ENCODE measurements around the gene ENTHD1.

Gene ENTHD1

DNA sequence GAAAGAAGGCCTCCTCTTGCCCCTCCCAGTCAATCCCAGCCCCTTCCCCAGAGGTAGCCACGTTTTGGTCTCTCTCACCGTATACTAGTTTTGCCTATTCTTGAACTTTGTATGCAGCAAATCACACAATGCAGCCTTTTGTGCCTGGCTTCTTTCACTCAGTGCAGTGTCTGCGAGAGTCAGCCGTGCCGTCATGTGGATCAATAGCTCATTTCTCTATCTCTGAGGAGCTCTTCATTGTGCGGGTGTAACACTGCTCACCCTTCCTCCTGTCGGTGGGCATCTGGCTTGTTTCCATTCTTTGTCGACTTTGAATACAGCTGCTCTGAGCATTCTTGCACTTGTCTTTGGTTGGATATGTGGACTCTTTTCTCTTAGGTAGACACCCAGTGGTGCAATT lies 176.5 kb downstream of the ENTHD1 start:
- no peak for TF ChIP-seq CTCF (conservative IDR thresholded peaks at IDR 0.05; ENCODE audit: low read depth, low read length)
- DNase-seq (ENCODE audit: low read depth): no peak
- H3K4me3 ChIP-seq (ENCODE audit: low read length): no peak overlapping the region

GRCh38 chr22:39716534-39716933 lies 177.0 kb downstream of the ENTHD1 start:
- no peak for DNase-seq (ENCODE audit: low read depth)
- TF ChIP-seq CTCF (conservative IDR thresholded peaks at IDR 0.05; ENCODE audit: low read depth, low read length): no peak
- H3K4me3 ChIP-seq (ENCODE audit: low read length): no peak overlapping the region

DNA sequence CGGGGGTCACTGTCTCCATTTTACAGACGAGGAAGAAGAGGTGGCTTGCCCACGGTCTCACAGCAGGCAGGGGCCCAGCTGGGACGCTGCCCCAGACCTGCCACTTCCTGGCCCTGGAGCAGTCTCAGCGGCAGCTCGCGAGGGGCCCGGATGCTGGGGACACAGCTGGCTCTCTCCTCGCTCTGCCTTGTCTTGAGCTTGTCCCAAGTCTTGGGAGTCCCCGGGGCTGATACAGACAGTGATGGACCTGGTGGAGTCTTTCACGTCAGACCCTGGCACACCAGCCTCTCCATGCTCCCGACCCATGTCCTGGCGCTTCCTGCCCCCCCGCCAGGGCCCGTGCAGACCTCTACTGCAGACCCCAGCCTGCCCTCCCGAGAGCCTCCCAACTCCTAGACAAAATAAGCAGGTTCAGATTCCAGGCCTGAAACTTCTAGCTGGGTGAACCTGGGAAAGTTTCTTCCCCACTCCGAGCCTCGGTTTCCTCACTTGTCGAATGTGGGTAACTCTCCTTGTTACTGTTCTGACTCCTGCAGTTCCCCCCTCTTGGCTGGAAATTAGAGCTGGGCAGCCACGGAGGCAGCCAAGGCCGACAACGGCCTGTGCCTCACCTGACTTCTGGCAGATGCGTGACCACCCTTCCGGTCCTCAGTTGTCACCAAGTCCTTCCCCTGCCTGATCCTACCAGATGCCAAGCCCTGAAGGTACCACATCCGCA lies 177.6 kb downstream of the ENTHD1 start:
- H3K4me3 ChIP-seq (ENCODE audit: low read length): no peak overlapping the region
- DNase-seq (ENCODE audit: low read depth): no peak
- TF ChIP-seq CTCF (conservative IDR thresholded peaks at IDR 0.05; ENCODE audit: low read depth, low read length): no peak

DNA sequence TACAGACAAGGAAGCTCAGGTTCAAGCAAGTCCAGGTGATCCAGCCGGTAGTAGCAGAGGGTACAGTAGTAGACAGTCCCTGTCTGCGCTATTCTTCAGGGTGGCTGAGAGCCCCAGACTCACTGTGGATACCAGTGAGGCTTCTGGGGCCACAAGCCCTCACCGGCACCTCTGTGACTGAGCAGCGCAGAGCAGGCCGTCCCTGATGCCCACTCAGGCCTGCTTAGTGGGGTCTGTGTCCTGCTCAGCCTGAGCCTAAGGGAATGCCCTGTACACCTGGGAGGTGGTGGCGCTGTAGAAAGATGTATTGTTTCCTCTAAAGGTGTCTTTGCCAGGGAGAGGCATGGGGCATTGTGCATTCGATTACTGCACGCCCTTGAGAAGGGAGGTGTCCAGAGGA lies 179.2 kb downstream of the ENTHD1 start:
- no peak overlapping the region for H3K4me3 ChIP-seq (ENCODE audit: low read length)
- no peak for TF ChIP-seq CTCF (conservative IDR thresholded peaks at IDR 0.05; ENCODE audit: low read depth, low read length)
- DNase-seq (ENCODE audit: low read depth): no peak

DNA sequence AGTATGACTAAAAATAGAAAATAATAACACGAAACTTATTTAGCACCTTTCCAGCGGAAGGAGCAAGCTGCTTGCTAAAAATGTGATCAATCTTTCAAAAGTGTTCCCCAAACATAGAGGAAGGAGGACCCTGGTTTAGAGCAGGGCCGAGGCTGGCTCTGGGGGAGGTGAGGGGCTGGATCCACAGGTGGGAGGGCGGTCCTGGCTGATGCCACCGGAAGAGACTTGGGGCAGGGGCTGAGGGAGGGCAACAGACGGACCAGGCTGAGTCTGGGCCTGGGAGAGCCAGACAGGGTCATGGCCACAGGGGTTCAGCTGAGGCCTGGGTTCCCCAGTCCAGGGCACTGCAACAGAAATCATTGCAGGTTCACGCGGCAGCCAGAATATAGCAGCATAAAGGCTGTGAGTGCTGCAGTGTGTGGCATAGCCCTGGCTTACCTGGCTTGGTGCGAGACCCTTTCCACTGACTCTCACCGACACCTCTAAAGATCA lies 179.7 kb downstream of the ENTHD1 start:
- DNase-seq (ENCODE audit: low read depth): no peak
- TF ChIP-seq CTCF (conservative IDR thresholded peaks at IDR 0.05; ENCODE audit: low read depth, low read length): no peak
- H3K4me3 ChIP-seq (ENCODE audit: low read length): no peak overlapping the region

DNA sequence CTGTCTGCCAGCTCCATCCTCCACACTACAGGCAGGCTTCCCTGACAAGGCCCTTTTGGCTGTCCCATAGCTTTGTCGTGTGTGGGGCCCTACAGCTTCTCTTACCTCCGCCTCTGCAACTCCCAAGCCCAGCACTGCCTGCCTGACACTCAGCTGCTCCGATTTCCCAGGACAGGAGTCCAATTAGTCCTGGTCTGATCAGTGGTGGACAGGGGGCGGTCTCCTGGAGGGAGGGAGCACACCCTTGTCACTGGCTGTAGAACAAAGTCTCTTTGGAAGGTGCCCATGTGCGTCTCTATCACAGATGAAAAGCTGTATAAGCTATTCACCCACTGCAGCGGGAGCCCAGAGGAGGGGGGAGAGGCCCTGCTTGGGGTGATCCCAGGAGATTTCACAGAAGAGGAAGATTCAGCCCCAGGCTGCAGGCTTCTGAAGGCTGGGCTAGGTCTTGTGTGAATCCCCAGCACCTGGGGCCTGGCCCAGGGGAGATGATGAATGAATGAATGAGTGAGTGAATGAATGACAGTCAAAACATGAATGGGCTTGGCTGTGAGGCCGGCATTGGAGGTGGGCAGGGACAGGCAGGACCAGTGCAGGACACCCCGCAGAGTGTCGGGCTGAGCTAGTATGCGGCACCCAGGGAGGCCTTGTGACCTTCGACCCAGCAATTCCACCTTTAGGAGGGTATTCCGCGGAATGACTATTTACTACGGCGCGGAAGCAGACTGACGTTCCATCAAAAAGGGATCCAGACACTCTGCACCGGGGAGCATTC lies 180.6 kb downstream of the ENTHD1 start:
- no peak for DNase-seq (ENCODE audit: low read depth)
- no peak overlapping the region for H3K4me3 ChIP-seq (ENCODE audit: low read length)
- no peak for TF ChIP-seq CTCF (conservative IDR thresholded peaks at IDR 0.05; ENCODE audit: low read depth, low read length)

GRCh38 chr22:39712081-39712480 lies 181.5 kb downstream of the ENTHD1 start:
- DNase-seq (ENCODE audit: low read depth): no peak
- TF ChIP-seq CTCF (conservative IDR thresholded peaks at IDR 0.05; ENCODE audit: low read depth, low read length): no peak
- H3K4me3 ChIP-seq (ENCODE audit: low read length): no peak overlapping the region

Measured in retinal pigment epithelial cell (primary cell).